Measurements from ENCODE around the gene LTF. TPM values are rescaled to one million over a fixed set of nuclear protein-coding genes. Genes with fewer than 3 reads are reported as not detected.

The LTF gene
- total and polyA plus RNA-seq, 2 experiments from 2014 or later: 0.73 to 1.3 TPM

GRCh38 chr3:46386205-46386604, 78.5 kb downstream of the LTF start (continued):
- TF ChIP-seq NANOG (IDR thresholded peaks at IDR 0.05; ENCODE audit: borderline replicate concordance) (no peak), POLR2AphosphoS5 (IDR thresholded peaks at IDR 0.05; ENCODE audit: low read depth) (no peak), EZH2phosphoT487 (IDR thresholded peaks at IDR 0.05; ENCODE audit: unreplicated experiment) (no peak), ETS1 (IDR thresholded peaks at IDR 0.05) (no peak), JUNB (IDR thresholded peaks at IDR 0.05; ENCODE audit: unreplicated experiment) (no peak), ZNF331 (CRISPR knock-in tag; IDR thresholded peaks at IDR 0.05; ENCODE audit: low read depth) (no peak), ZNF114 (CRISPR knock-in tag; IDR thresholded peaks at IDR 0.05) (no peak), REST (IDR thresholded peaks at IDR 0.05; ENCODE audit: unreplicated experiment) (no peak), CREB1 (CRISPR knock-in tag; IDR thresholded peaks at IDR 0.05; ENCODE audit: low read depth) (no peak), STAT1 (IDR thresholded peaks at IDR 0.05; ENCODE audit: unreplicated experiment) (no peak), EZH2 (IDR thresholded peaks at IDR 0.05; ENCODE audit: low read depth, unreplicated experiment) (no peak)

Other genes starting within 250 kb of the LTF start
- gene CCR3, start 222.4 kb downstream of the LTF start, total RNA-seq (2014; rRNA removed; shearing (Covaris generic)): not detected in 2 replicates
- gene CCR3, start 222.4 kb downstream of the LTF start, polyA plus RNA-seq (2016; fragmentation: Nextera tagmentation; extraction: Ambion mirVana): not detected in 2 replicates
- not detected in 2 replicates for gene CCR2, start 110.8 kb downstream of the LTF start, total RNA-seq (2014; rRNA removed; shearing (Covaris generic))
- not detected in 2 replicates for gene CCR2, start 110.8 kb downstream of the LTF start, polyA plus RNA-seq (2016; fragmentation: Nextera tagmentation; extraction: Ambion mirVana)
- not detected in 2 replicates for gene CCR5, start 94.0 kb downstream of the LTF start, total RNA-seq (2014; rRNA removed; shearing (Covaris generic))
- gene CCR5, start 94.0 kb downstream of the LTF start, polyA plus RNA-seq (2016; fragmentation: Nextera tagmentation; extraction: Ambion mirVana): not detected in 2 replicates
- not detected in 2 replicates for gene CCRL2, start 57.6 kb downstream of the LTF start, total RNA-seq (2014; rRNA removed; shearing (Covaris generic))
- gene CCRL2, start 57.6 kb downstream of the LTF start, polyA plus RNA-seq (2016; fragmentation: Nextera tagmentation; extraction: Ambion mirVana): not detected in 2 replicates
- 0.97 TPM in 1 of 2 replicates, not detected in the other for gene RTP3, start 33.1 kb upstream of the LTF start, total RNA-seq (2014; rRNA removed; shearing (Covaris generic))
- 0.16 TPM in 1 of 2 replicates, not detected in the other for gene RTP3, start 33.1 kb upstream of the LTF start, polyA plus RNA-seq (2016; fragmentation: Nextera tagmentation; extraction: Ambion mirVana)
- gene LRRC2, start 101.4 kb upstream of the LTF start, total RNA-seq (2014; rRNA removed; shearing (Covaris generic)): 5.5 and 7.1 TPM in 2 replicates
- gene LRRC2, start 101.4 kb upstream of the LTF start, polyA plus RNA-seq (2016; fragmentation: Nextera tagmentation; extraction: Ambion mirVana): 4.0 and 6.5 TPM in 2 replicates
- gene FAM240A, start 147.6 kb upstream of the LTF start, total RNA-seq (2014; rRNA removed; shearing (Covaris generic)): not detected in 2 replicates
- 0.18 TPM in 1 of 2 replicates, not detected in the other for gene FAM240A, start 147.6 kb upstream of the LTF start, polyA plus RNA-seq (2016; fragmentation: Nextera tagmentation; extraction: Ambion mirVana)
- 8.7 and 11.8 TPM in 2 replicates for gene ALS2CL, start 228.8 kb upstream of the LTF start, total RNA-seq (2014; rRNA removed; shearing (Covaris generic))
- gene ALS2CL, start 228.8 kb upstream of the LTF start, polyA plus RNA-seq (2016; fragmentation: Nextera tagmentation; extraction: Ambion mirVana): 2.6 and 3.4 TPM in 2 replicates
- gene TMIE, start 236.5 kb upstream of the LTF start, total RNA-seq (2014; rRNA removed; shearing (Covaris generic)): 0.16 and 1.2 TPM in 2 replicates
- 0.70 and 0.84 TPM in 2 replicates for gene TMIE, start 236.5 kb upstream of the LTF start, polyA plus RNA-seq (2016; fragmentation: Nextera tagmentation; extraction: Ambion mirVana)